Spleen (tissue), 7 donors: Measurements from ENCODE around the gene C20orf96.

ENCODE experiments used
- POLR2A ChIP-seq, 3 donors: fragments of 450-650 bp; IDR thresholded peaks; one replicate each; pipeline ENCODE4 v1.5.1; 2017; ENCODE audit warnings: antibody characterized with exemption in 3 of 3, mild to moderate bottlenecking in 1 of 3
- POLR2AphosphoS5 ChIP-seq, 3 donors: sonication (generic); formaldehyde crosslinking; IDR thresholded peaks; one replicate each; pipeline ENCODE4 v1.5.1; 2017; ENCODE audit warnings: antibody characterized with exemption in 3 of 3
- TF ChIP-seq, protein P1 (sequence below), 11 experiments: fragments of 200-600 bp in 7 of 11; fragments of 450-650 bp in 4 of 11; sonication (generic) in 4 of 11; IDR thresholded peaks in 8 of 11; conservative IDR thresholded peaks in 3 of 11; 1 replicate in 7 of 11; 2 replicates in 4 of 11; pipeline versions ENCODE4 v1.4.0 to v1.8.0; 2016 to 2021; ENCODE audit warnings: antibody characterized with exemption in 11 of 11, inconsistent platforms in 4 of 11, mild to moderate bottlenecking in 1 of 11
- donor health status: DM: no; HTN: no; CAD: no; lungs with moderate emphysema.
- donor health status: DM: no; HTN: no; CAD: no.
- donor health status: DM: no; HTN: no; CAD: no.

DNA sequence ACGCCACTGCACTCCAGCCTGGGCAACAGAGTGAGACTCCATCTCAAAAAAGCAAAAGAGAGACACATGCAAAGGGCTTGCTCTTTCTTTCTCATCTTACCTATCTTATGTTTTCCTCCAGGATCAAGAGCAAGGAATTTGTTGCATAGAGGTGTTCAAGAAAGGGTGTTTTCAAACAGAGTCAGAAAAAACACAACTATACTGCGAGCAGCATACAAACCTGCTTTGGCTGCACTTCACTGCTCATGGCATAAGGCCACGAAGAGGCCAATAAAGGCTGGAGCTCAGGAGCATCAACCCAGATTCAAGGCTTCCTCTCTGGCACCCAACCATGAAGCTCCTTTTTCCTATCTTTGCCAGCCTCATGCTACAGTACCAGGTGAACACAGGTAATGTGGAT lies 63.6 kb downstream of the C20orf96 start, which contains the start of gene DEFB129:
- TF ChIP-seq POLR2A (IDR thresholded peaks at IDR 0.05): no peak
- TF ChIP-seq, protein P1, sequence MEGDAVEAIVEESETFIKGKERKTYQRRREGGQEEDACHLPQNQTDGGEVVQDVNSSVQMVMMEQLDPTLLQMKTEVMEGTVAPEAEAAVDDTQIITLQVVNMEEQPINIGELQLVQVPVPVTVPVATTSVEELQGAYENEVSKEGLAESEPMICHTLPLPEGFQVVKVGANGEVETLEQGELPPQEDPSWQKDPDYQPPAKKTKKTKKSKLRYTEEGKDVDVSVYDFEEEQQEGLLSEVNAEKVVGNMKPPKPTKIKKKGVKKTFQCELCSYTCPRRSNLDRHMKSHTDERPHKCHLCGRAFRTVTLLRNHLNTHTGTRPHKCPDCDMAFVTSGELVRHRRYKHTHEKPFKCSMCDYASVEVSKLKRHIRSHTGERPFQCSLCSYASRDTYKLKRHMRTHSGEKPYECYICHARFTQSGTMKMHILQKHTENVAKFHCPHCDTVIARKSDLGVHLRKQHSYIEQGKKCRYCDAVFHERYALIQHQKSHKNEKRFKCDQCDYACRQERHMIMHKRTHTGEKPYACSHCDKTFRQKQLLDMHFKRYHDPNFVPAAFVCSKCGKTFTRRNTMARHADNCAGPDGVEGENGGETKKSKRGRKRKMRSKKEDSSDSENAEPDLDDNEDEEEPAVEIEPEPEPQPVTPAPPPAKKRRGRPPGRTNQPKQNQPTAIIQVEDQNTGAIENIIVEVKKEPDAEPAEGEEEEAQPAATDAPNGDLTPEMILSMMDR (IDR thresholded peaks at IDR 0.05 in 8 of 11, conservative IDR thresholded peaks at IDR 0.05 in 3 of 11): no peak
- no peak for TF ChIP-seq POLR2AphosphoS5 (IDR thresholded peaks at IDR 0.05)
